ENCODE results near the gene BTF3L4.

GRCh38 chr1:52033190-52034049 lies 22.7 kb upstream of the BTF3L4 start, which contains the start of gene KTI12:
- TF ChIP-seq CTCF (conservative IDR thresholded peaks at IDR 0.05) (no peak), ZFX (IDR thresholded peaks at IDR 0.05) (peak; percentile 51)
